ENCODE results near the gene IGSF5. TPM values are rescaled to one million over a fixed set of nuclear protein-coding genes. Genes with fewer than 3 reads are reported as not detected.

IGSF5 gene
- total RNA-seq, 1 experiment from 2014 or later, result not detected

- no peak overlapping the region for H2AFZ ChIP-seq
- TF ChIP-seq CTCF (conservative IDR thresholded peaks at IDR 0.05), result no peak
- no TSS peak for BruUV-seq (replicated peaks)
- peaks cover 4% of the 10 kb centered on the region; the same call in 1 of the 2 replicates for H3K27me3 ChIP-seq (ENCODE audit: insufficient read depth, low read depth)
- DNase-seq, result no peak
- H3K9me2 ChIP-seq (ENCODE audit: insufficient read depth), result no peaks in the 10 kb centered on the region
- H3K79me2 ChIP-seq (ENCODE audit: low read depth), result no peaks in the 10 kb centered on the region
- intact Hi-C loops (cut with micrococcal nuclease; ENCODE audit: unreplicated experiment), result no loop called here
- POLR2A ChIA-PET (ENCODE audit: unreplicated experiment), result no interaction called here
- no peak overlapping the region for H3K4me2 ChIP-seq
- no peak overlapping the region for H3K4me3 ChIP-seq
- H3F3A ChIP-seq (ENCODE audit: insufficient read depth, low read depth), result no peaks in the 10 kb centered on the region
- H3K27ac ChIP-seq, result no peak overlapping the region
- H3K36me3 ChIP-seq (ENCODE audit: low read depth), result no peaks in the 10 kb centered on the region
- H3K4me1 ChIP-seq (replicated peaks; ENCODE audit: insufficient read depth), result no peaks in the 10 kb centered on the region
- H4K20me1 ChIP-seq (ENCODE audit: insufficient read depth), result no peaks in the 10 kb centered on the region
- CTCF ChIA-PET, result no interaction called here
- H3K9me3 ChIP-seq (ENCODE audit: insufficient read depth, low read depth), result no peaks in the 10 kb centered on the region
Measured at GRCh38 chr21:39834543-39834942, 89.6 kb downstream of the IGSF5 start.

DNA sequence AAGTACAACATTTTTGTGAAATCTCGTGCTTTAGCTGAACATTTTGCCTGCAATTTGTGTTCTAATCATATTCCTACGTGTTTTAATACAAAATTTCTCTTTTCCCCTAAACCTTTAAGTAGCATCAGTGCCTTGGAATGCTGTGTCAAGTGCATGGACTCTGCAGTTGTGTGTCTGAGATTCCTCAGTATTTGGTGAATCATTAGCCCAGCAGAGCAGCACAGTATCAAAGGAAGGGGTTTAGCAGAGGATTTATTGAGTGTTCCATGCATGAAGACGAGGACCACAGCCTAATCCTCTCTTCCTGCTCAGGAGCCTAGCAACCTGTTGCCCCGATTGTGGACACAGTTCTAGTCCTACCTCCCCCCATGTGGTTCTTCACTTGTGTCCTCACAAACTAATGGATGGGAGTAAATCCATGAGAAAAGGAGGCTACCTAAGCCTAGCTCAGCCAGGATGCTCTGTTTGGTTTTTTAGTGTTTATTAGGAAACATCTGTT is 92.9 kb downstream of the IGSF5 start:
- BruUV-seq (replicated peaks), result no TSS peak
- H3K4me3 ChIP-seq, result no peak overlapping the region
- no peaks in the 10 kb centered on the region for H3K4me1 ChIP-seq (replicated peaks; ENCODE audit: insufficient read depth)
- H4K20me1 ChIP-seq (ENCODE audit: insufficient read depth), result no peaks in the 10 kb centered on the region
- no peak for DNase-seq
- ChIA-PET POLR2A (ENCODE audit: unreplicated experiment) (no interaction called here), CTCF (no interaction called here)
- no peaks in the 10 kb centered on the region for H3K79me2 ChIP-seq (ENCODE audit: low read depth)
- intact Hi-C loops (cut with micrococcal nuclease; ENCODE audit: unreplicated experiment), result no loop called here
- no peaks in the 10 kb centered on the region for H3K36me3 ChIP-seq (ENCODE audit: low read depth)
- H3F3A ChIP-seq (ENCODE audit: insufficient read depth, low read depth), result no peaks in the 10 kb centered on the region
- no peak overlapping the region for H2AFZ ChIP-seq
- TF ChIP-seq EZH2 (IDR thresholded peaks at IDR 0.05; ENCODE audit: low read depth) (no peak), CTCF (conservative IDR thresholded peaks at IDR 0.05) (no peak)
- no peaks in the 10 kb centered on the region for H3K9me2 ChIP-seq (ENCODE audit: insufficient read depth)
- H3K9me3 ChIP-seq (ENCODE audit: insufficient read depth, low read depth), result no peaks in the 10 kb centered on the region
- no peak overlapping the region for H3K4me2 ChIP-seq
- peaks cover 4% of the 10 kb centered on the region; the same call in 1 of the 2 replicates for H3K27me3 ChIP-seq (ENCODE audit: insufficient read depth, low read depth)
- no peak overlapping the region for H3K27ac ChIP-seq

DNA sequence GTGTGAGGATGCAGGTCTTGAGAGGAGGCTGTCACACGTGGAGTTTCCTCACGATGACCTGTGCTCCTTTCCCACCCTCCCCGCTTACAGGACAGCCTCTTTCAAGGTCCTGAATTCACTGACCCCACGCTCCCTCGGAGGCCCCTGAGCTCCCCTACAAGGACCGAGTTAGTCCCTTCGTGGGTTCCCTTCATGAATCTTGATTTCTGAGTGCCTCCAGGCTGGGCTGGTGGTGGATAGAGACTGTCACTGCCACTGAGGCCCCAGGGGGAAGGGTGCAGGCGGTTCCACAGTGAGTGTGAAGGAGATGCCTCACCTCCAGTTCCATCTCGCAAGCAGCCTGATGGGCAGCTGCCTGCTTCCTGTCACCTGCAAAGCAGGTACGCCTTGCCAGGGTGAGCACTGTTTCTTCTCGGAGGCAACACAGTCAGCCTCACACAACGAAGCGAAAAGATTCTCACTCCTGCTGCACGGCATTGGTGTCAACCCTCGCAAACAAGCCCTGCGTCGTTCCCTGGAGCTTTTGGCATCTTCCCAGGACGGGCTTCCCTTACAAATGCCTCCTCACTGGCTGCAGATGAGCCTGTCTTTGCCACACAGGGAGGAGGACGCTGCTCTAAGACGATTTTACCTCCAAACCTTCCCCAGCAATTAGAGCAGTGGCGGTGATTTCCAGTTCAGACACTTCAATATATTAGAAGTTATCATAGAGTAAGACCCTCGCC is 95.6 kb downstream of the IGSF5 start:
- Histone ChIP-seq H2AFZ (no peak overlapping the region), H3K9me2 (ENCODE audit: insufficient read depth) (no peaks in the 10 kb centered on the region), H3K36me3 (ENCODE audit: low read depth) (no peaks in the 10 kb centered on the region), H3K4me3 (no peak overlapping the region), H3K79me2 (ENCODE audit: low read depth) (no peaks in the 10 kb centered on the region), H4K20me1 (ENCODE audit: insufficient read depth) (no peaks in the 10 kb centered on the region), H3K4me1 (replicated peaks; ENCODE audit: insufficient read depth) (no peaks in the 10 kb centered on the region), H3F3A (ENCODE audit: insufficient read depth, low read depth) (no peaks in the 10 kb centered on the region), H3K4me2 (no peak overlapping the region), H3K27me3 (ENCODE audit: insufficient read depth, low read depth) (peaks cover 4% of the 10 kb centered on the region; the same call in 1 of the 2 replicates), H3K9me3 (ENCODE audit: insufficient read depth, low read depth) (no peaks in the 10 kb centered on the region), H3K27ac (no peak overlapping the region)
- TF ChIP-seq CTCF (conservative IDR thresholded peaks at IDR 0.05) (no peak), EZH2 (IDR thresholded peaks at IDR 0.05; ENCODE audit: low read depth) (no peak)
- ChIA-PET POLR2A (ENCODE audit: unreplicated experiment) (no interaction called here), CTCF (no interaction called here)
- intact Hi-C loops (cut with micrococcal nuclease; ENCODE audit: unreplicated experiment), result no loop called here
- no TSS peak for BruUV-seq (replicated peaks)
- DNase-seq, result no peak
